Esophagus squamous epithelium (tissue), 4 donors: ENCODE data around the gene MORC1.

ENCODE experiments used
- POLR2A ChIP-seq, 4 donors: fragments of 450-650 bp; IDR thresholded peaks; one replicate each; pipeline ENCODE4 v1.6.1; 2017; ENCODE audit warnings: antibody characterized with exemption in 4 of 4, mild to moderate bottlenecking in 4 of 4, moderate library complexity in 3 of 4
- TF ChIP-seq, protein P1 (sequence below), 6 experiments: fragments of 450-650 bp in 4 of 6; fragments of 200-600 bp in 2 of 6; sonication (generic) in 2 of 6; IDR thresholded peaks; one replicate each; pipeline ENCODE4 v1.5.1; 2016 to 2019; ENCODE audit warnings: antibody characterized with exemption in 6 of 6, mild to moderate bottlenecking in 4 of 6, moderate library complexity in 4 of 6

DNA sequence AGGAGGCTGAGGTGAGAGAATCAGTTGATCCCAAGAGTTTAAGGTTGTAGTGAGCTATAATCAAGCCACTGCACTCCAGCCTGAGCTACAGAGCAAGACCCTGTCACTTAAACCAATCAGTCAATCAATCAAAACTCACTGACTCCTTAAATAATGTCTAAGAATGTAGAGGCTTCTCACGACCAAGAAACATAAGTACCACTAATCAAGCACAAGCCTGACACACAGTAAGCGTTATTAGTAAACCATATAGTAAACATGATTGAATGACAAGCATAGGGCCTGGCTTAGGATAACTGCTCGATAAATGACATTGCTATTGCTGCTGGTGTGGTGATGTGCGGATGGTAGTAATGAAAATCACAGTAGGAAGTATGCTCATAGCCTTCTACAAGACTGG is 48.0 kb upstream of the MORC1 start:
- TF ChIP-seq, protein P1, sequence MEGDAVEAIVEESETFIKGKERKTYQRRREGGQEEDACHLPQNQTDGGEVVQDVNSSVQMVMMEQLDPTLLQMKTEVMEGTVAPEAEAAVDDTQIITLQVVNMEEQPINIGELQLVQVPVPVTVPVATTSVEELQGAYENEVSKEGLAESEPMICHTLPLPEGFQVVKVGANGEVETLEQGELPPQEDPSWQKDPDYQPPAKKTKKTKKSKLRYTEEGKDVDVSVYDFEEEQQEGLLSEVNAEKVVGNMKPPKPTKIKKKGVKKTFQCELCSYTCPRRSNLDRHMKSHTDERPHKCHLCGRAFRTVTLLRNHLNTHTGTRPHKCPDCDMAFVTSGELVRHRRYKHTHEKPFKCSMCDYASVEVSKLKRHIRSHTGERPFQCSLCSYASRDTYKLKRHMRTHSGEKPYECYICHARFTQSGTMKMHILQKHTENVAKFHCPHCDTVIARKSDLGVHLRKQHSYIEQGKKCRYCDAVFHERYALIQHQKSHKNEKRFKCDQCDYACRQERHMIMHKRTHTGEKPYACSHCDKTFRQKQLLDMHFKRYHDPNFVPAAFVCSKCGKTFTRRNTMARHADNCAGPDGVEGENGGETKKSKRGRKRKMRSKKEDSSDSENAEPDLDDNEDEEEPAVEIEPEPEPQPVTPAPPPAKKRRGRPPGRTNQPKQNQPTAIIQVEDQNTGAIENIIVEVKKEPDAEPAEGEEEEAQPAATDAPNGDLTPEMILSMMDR (IDR thresholded peaks at IDR 0.05): no peak
- no peak for TF ChIP-seq POLR2A (IDR thresholded peaks at IDR 0.05)
